Stimulated activated naive B cell treated with anti-CD40 and anti-IgM and Interleukin-4, amounts not matched to agents 10 μg/mL and 1 μg/mL and 100 μg/mL, for 72 hours (primary cell): Measurements from ENCODE around the gene CABYR.

Source experiments
- ATAC-seq, 2 donors: fragments of 150-1000 bp; cut with Tn5 transposase; replicated peaks; 2 replicates each; pipeline ENCODE4 v1.10.0; 2021; ENCODE audit warnings: moderate library complexity in 1 of 2
- DNase-seq: peaks from one replicate; pipeline ENCODE4 v3.0.0; 2021
- H3K27ac Mint-ChIP-seq: one replicate; pipeline ENCODE4 v1.8.0; 2022; ENCODE audit warnings: mild to moderate bottlenecking, mixed read lengths
- H3K27me3 Mint-ChIP-seq, 2 donors: one replicate each; pipeline ENCODE4 v1.8.0; 2022; ENCODE audit warnings: mixed read lengths in 2 of 2
- H3K36me3 Mint-ChIP-seq, 2 donors: one replicate each; pipeline ENCODE4 v1.8.0; 2022; ENCODE audit warnings: mixed read lengths in 2 of 2, mild to moderate bottlenecking in 1 of 2
- H3K4me1 Mint-ChIP-seq, 2 donors: one replicate each; pipeline ENCODE4 v1.8.0; 2022; ENCODE audit warnings: mixed read lengths in 2 of 2, mild to moderate bottlenecking in 1 of 2
- H3K4me3 Mint-ChIP-seq, 2 donors: one replicate each; pipeline ENCODE4 v1.8.0; 2022; ENCODE audit warnings: mild to moderate bottlenecking in 2 of 2, mixed read lengths in 2 of 2, moderate library complexity in 1 of 2
- H3K9me3 Mint-ChIP-seq, 2 donors: one replicate each; pipeline ENCODE4 v1.8.0; 2022; ENCODE audit warnings: mixed read lengths in 2 of 2, mild to moderate bottlenecking in 1 of 2

Gene CABYR

GRCh38 chr18:24157855-24158254 lies 19.0 kb downstream of the CABYR start:
- Mint-ChIP-seq H3K27ac (no peak overlapping the region), H3K4me3 (no peak overlapping the region), H3K27me3 (no peaks in the 10 kb centered on the region), H3K36me3 (peaks cover 7 to 21% of the 10 kb centered on the region in 2 donors), H3K9me3 (no peaks in the 10 kb centered on the region), H3K4me1 (peaks cover 5 to 9% of the 10 kb centered on the region in 2 donors)
- ATAC-seq = no peak
- no peak for DNase-seq

GRCh38 chr18:24160086-24160485 lies 21.2 kb downstream of the CABYR start:
- Mint-ChIP-seq H3K9me3 (no peaks in the 10 kb centered on the region), H3K27ac (no peak overlapping the region), H3K4me3 (no peak overlapping the region), H3K4me1 (no peaks in the 10 kb centered on the region), H3K27me3 (no peaks in the 10 kb centered on the region), H3K36me3 (peaks cover 12 to 26% of the 10 kb centered on the region in 2 donors)
- DNase-seq (no peak), ATAC-seq (no peak)

DNA sequence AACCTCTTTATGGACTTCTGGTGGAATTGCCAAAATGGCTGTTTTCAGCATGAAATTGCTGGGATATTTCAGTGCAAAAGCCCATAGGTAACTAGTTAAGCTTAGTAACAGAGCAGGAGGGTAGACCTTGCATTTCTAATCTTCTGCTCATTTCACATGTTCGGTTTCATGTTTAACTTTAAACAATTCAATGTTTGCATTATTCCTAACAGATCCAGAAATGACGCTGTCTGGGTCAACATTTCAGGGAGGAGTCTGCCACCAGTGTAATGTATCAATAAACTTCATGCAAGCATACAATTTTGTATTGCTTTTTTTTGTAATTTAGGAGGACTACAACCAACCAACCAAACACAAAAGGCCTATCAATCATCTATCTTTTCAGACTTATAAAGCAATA lies 22.4 kb downstream of the CABYR start:
- Mint-ChIP-seq H3K27ac (no peak overlapping the region), H3K4me1 (no peaks in the 10 kb centered on the region), H3K9me3 (no peaks in the 10 kb centered on the region), H3K27me3 (no peaks in the 10 kb centered on the region), H3K36me3 (peaks cover 9 to 31% of the 10 kb centered on the region in 2 donors), H3K4me3 (no peak overlapping the region)
- DNase-seq (no peak), ATAC-seq (no peak)

DNA sequence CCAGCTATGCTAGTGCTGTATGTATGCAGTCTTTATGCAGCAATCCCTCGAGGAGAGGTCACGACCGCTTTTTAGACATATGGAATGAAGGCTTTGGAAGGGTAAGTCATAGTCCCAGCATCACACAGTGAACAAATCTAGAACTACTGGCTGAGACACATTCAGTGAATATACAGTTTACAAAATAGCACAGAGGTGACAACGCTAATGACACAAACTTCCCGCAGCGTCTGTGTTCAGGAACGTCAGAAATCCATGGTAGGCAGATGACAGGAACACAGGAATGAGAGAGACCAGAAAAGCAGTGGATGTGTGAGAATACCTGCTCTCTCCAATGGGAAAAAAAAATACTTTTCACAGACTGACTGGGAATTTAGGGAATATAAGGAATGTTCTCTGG lies 29.6 kb downstream of the CABYR start:
- H3K4me3 Mint-ChIP-seq = no peak overlapping the region
- no peak overlapping the region for H3K27ac Mint-ChIP-seq
- ATAC-seq = no peak
- H3K36me3 Mint-ChIP-seq = peaks cover 7 to 22% of the 10 kb centered on the region in 2 donors
- H3K4me1 Mint-ChIP-seq = no peaks in the 10 kb centered on the region
- no peaks in the 10 kb centered on the region for H3K27me3 Mint-ChIP-seq
- no peaks in the 10 kb centered on the region for H3K9me3 Mint-ChIP-seq
- DNase-seq = no peak

- peaks cover 2 to 14% of the 10 kb centered on the region in 2 donors for H3K36me3 Mint-ChIP-seq
- peaks cover 0 to 3% of the 10 kb centered on the region in 2 donors for H3K4me1 Mint-ChIP-seq
- H3K27ac Mint-ChIP-seq = no peak overlapping the region
- DNase-seq (no peak), ATAC-seq (no peak)
- no peak overlapping the region for H3K4me3 Mint-ChIP-seq
- H3K27me3 Mint-ChIP-seq = no peaks in the 10 kb centered on the region
- no peaks in the 10 kb centered on the region for H3K9me3 Mint-ChIP-seq
Measured at GRCh38 chr18:24170360-24170759, 31.5 kb downstream of the CABYR start.

DNA sequence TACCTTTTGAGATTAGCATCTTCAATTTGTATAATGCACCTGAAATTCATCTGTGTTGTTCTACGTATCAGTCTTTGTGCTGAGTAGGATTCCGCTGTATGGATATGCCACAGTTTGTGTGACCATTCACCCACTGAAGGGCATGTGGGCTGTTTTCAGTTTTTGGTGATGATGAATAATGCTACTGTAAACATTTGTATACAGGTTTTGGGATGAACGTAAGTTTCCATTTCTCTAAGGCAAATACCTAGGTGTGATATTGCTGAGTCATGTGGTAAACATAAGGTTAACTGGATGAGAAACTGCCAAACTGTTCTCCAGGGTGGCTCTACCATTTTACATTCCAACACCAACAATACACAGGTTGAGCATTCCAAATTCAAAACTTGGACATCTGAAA lies 35.1 kb downstream of the CABYR start:
- no peak for DNase-seq
- no peak overlapping the region for H3K27ac Mint-ChIP-seq
- no peak for ATAC-seq
- H3K4me1 Mint-ChIP-seq = peaks cover 19 to 20% of the 10 kb centered on the region in 2 donors
- H3K9me3 Mint-ChIP-seq = no peaks in the 10 kb centered on the region
- no peaks in the 10 kb centered on the region for H3K27me3 Mint-ChIP-seq
- H3K4me3 Mint-ChIP-seq = no peak overlapping the region
- peaks cover 0 to 8% of the 10 kb centered on the region in 2 donors for H3K36me3 Mint-ChIP-seq

- peaks cover 0 to 8% of the 10 kb centered on the region in 2 donors for H3K36me3 Mint-ChIP-seq
- H3K9me3 Mint-ChIP-seq = no peaks in the 10 kb centered on the region
- H3K4me1 Mint-ChIP-seq = peaks cover 22 to 23% of the 10 kb centered on the region in 2 donors
- ATAC-seq = peak; percentile 95 to 96
- peak; percentile 75 for DNase-seq
- no peaks in the 10 kb centered on the region for H3K27me3 Mint-ChIP-seq
- H3K27ac Mint-ChIP-seq = peak overlapping the region; percentile 96
- peak overlapping the region; percentile 80 to 85 for H3K4me3 Mint-ChIP-seq
Measured at GRCh38 chr18:24176727-24177416, 38.0 kb downstream of the CABYR start.

DNA sequence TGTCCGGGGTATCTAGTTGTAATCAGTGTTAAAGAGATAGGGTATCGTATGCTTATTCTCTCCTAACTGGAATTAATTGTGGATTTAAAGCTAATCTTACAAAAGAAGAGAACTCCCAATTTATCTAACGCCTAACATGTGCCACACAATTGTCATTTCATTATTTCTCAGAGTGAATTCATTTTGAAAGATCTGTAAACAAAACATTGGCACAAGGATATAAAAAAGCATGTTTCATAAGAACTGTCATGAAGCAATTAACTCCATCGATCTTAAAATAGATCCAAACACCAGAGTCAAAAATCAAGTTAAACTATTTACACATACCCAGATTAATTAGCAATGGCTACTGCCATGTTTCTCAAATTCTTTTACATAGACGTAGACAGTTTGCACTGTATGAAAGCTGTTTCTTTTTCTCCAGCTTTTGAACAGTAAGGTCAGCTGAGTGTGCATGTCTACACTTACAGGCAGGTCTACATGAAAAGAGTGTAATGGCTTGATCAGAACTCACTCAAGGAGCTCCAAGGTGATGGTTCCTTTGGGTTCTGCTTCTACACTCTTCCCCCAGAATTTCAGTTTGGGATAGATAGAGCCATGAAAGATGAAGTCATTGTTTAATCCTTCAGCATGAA lies 38.8 kb downstream of the CABYR start:
- ATAC-seq (no peak), DNase-seq (no peak)
- Mint-ChIP-seq H3K27me3 (no peaks in the 10 kb centered on the region), H3K27ac (peak overlapping the region; percentile 96), H3K9me3 (no peaks in the 10 kb centered on the region), H3K4me3 (peak overlapping the region; percentile 80 to 85), H3K4me1 (peaks cover 22 to 24% of the 10 kb centered on the region in 2 donors), H3K36me3 (peaks cover 0 to 8% of the 10 kb centered on the region in 2 donors)

- Mint-ChIP-seq H3K4me3 (no peak overlapping the region), H3K9me3 (no peaks in the 10 kb centered on the region), H3K27me3 (no peaks in the 10 kb centered on the region), H3K27ac (no peak overlapping the region), H3K36me3 (peaks cover 0 to 3% of the 10 kb centered on the region in 2 donors), H3K4me1 (peaks cover 19 to 24% of the 10 kb centered on the region in 2 donors)
- ATAC-seq (no peak), DNase-seq (no peak)
Measured at GRCh38 chr18:24180048-24180447, 41.2 kb downstream of the CABYR start.

DNA sequence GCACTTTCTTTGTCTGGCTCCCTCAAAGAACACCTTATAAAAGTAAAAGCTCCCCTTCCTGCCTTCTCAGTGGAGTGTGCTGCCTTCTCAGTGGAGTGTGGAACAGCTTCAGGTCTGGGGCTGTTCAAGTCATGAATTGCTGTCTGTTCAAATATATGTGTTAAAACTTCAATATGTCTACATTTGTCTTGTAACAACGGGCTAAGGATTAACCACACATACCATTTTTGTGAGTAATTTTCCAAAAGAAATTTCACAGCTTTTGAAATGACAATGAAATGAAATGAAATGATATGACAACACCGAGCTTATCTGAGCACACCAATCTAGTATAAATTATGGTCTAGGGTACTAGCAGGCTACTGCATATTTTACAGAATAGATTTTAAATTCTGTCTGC lies 42.9 kb downstream of the CABYR start:
- Mint-ChIP-seq H3K27ac (no peak overlapping the region), H3K4me3 (no peak overlapping the region), H3K36me3 (peaks cover 0 to 3% of the 10 kb centered on the region in 2 donors), H3K9me3 (no peaks in the 10 kb centered on the region), H3K4me1 (peaks cover 10 to 17% of the 10 kb centered on the region in 2 donors), H3K27me3 (no peaks in the 10 kb centered on the region)
- ATAC-seq (no peak), DNase-seq (no peak)

DNA sequence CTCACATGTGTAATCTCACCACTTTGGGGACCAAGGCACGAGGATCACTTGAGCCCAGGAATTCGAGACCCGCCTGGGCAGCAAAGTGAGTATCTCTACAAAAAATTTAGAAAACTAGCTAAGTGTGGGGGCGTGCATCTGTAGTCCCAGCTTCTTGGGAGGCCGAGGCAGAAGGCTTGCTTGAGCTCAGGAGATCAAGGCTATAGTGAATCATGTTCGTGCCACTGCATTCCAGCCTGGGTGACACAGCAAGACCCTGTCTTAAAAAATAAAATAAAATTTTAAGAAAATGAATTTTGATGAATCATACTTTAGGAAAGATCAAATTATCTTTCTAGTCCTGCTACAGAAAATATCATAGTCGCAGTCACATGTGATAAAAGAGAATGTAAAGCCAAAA lies 46.9 kb downstream of the CABYR start:
- DNase-seq (no peak), ATAC-seq (no peak)
- H3K36me3 Mint-ChIP-seq = peaks cover 0 to 8% of the 10 kb centered on the region in 2 donors
- no peaks in the 10 kb centered on the region for H3K9me3 Mint-ChIP-seq
- peaks cover 22 to 38% of the 10 kb centered on the region in 2 donors for H3K4me1 Mint-ChIP-seq
- no peaks in the 10 kb centered on the region for H3K27me3 Mint-ChIP-seq
- no peak overlapping the region for H3K27ac Mint-ChIP-seq
- no peak overlapping the region for H3K4me3 Mint-ChIP-seq

- ATAC-seq (peak; percentile 68 to 75), DNase-seq (no peak)
- H3K9me3 Mint-ChIP-seq = no peaks in the 10 kb centered on the region
- peak overlapping the region; percentile 20 to 41 for H3K4me3 Mint-ChIP-seq
- peaks cover 20 to 33% of the 10 kb centered on the region in 2 donors for H3K4me1 Mint-ChIP-seq
- no peaks in the 10 kb centered on the region for H3K27me3 Mint-ChIP-seq
- peaks cover 0 to 8% of the 10 kb centered on the region in 2 donors for H3K36me3 Mint-ChIP-seq
- peak overlapping the region; percentile 14 for H3K27ac Mint-ChIP-seq
Measured at GRCh38 chr18:24187049-24187448, 48.2 kb downstream of the CABYR start.

GRCh38 chr18:24187689-24188088 lies 48.8 kb downstream of the CABYR start:
- no peak overlapping the region for H3K27ac Mint-ChIP-seq
- ATAC-seq (no peak), DNase-seq (no peak)
- no peaks in the 10 kb centered on the region for H3K9me3 Mint-ChIP-seq
- H3K27me3 Mint-ChIP-seq = no peaks in the 10 kb centered on the region
- peaks cover 0 to 8% of the 10 kb centered on the region in 2 donors for H3K36me3 Mint-ChIP-seq
- H3K4me1 Mint-ChIP-seq = peaks cover 20 to 33% of the 10 kb centered on the region in 2 donors
- peak overlapping the region in 1 of 2 donors; percentile 20 for H3K4me3 Mint-ChIP-seq

DNA sequence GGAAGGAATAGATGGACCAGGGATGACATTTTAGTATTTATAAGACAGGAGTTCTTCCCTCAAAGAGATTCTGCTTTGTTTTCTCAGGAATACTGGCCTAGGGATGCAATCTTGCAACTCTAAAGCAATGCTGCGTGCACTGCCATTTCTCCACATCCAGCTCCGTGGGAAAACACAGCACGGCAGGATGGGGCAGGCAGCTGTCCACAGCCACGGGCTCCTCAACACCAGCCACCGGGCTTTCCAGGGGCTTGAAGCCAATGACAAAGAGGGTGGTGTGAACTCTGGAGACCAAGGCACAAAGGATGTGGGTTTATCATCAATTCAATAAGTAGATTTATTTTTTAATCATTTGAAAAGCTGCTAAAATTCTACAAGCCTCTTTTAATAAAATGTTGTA lies 49.3 kb downstream of the CABYR start:
- Mint-ChIP-seq H3K4me1 (peaks cover 20 to 33% of the 10 kb centered on the region in 2 donors), H3K9me3 (no peaks in the 10 kb centered on the region), H3K36me3 (peaks cover 0 to 8% of the 10 kb centered on the region in 2 donors), H3K4me3 (no peak overlapping the region), H3K27ac (no peak overlapping the region), H3K27me3 (no peaks in the 10 kb centered on the region)
- DNase-seq = no peak
- no peak for ATAC-seq

GRCh38 chr18:24189007-24189528 lies 50.2 kb downstream of the CABYR start:
- H3K4me1 Mint-ChIP-seq = peaks cover 20 to 33% of the 10 kb centered on the region in 2 donors
- no peaks in the 10 kb centered on the region for H3K27me3 Mint-ChIP-seq
- H3K36me3 Mint-ChIP-seq = peaks cover 0 to 8% of the 10 kb centered on the region in 2 donors
- ATAC-seq = peak; percentile 92 to 94
- H3K9me3 Mint-ChIP-seq = no peaks in the 10 kb centered on the region
- no peak overlapping the region for H3K27ac Mint-ChIP-seq
- peak; percentile 29 for DNase-seq
- H3K4me3 Mint-ChIP-seq = peak overlapping the region in 1 of 2 donors; percentile 53
